Ishikawa (cell line): Measurements from ENCODE around the gene CATSPERB.

Source experiments
- CEBPB ChIP-seq: IDR thresholded peaks from 2 replicates; pipeline ENCODE4 v1.6.1; 2012
- CREB1 ChIP-seq: IDR thresholded peaks from 2 replicates; pipeline ENCODE4 v1.6.1; 2012; ENCODE audit warnings: low read depth
- EGR1 ChIP-seq: IDR thresholded peaks from 2 replicates; pipeline ENCODE4 v1.6.1; 2012
- EP300 ChIP-seq: IDR thresholded peaks from 2 replicates; pipeline ENCODE4 v1.6.1; 2012; ENCODE audit warnings: borderline replicate concordance
- FOXM1 ChIP-seq: IDR thresholded peaks from 2 replicates; pipeline ENCODE4 v1.6.1; 2012; ENCODE audit warnings: low read depth, borderline replicate concordance
- NFIC ChIP-seq: IDR thresholded peaks from 2 replicates; pipeline ENCODE4 v1.6.1; 2012
- RAD21 ChIP-seq: IDR thresholded peaks from 2 replicates; pipeline ENCODE4 v1.6.1; 2012; ENCODE audit warnings: low read depth
- TAF1 ChIP-seq: IDR thresholded peaks from 2 replicates; pipeline ENCODE4 v1.6.1; 2012; ENCODE audit warnings: low read depth, mild to moderate bottlenecking
- TCF12 ChIP-seq: IDR thresholded peaks from 2 replicates; pipeline ENCODE4 v1.6.1; 2012; ENCODE audit warnings: low read depth
- TEAD4 ChIP-seq: IDR thresholded peaks from 2 replicates; pipeline ENCODE4 v1.6.1; 2012
- YY1 ChIP-seq: IDR thresholded peaks from 2 replicates; pipeline ENCODE4 v1.6.1; 2012; ENCODE audit warnings: low read depth
- ZBTB7A ChIP-seq: IDR thresholded peaks from 2 replicates; pipeline ENCODE4 v1.6.1; 2012; ENCODE audit warnings: low read depth
- TF ChIP-seq, protein P1 (sequence below): IDR thresholded peaks from 2 replicates; pipeline ENCODE4 v1.6.1; 2012; ENCODE audit warnings: low read depth, mild to moderate bottlenecking
- TF ChIP-seq, protein P2 (sequence below): IDR thresholded peaks from 2 replicates; pipeline ENCODE4 v1.6.1; 2012
- TF ChIP-seq, protein P3 (sequence below): IDR thresholded peaks from 2 replicates; pipeline ENCODE4 v1.6.1; 2012

Gene CATSPERB

DNA sequence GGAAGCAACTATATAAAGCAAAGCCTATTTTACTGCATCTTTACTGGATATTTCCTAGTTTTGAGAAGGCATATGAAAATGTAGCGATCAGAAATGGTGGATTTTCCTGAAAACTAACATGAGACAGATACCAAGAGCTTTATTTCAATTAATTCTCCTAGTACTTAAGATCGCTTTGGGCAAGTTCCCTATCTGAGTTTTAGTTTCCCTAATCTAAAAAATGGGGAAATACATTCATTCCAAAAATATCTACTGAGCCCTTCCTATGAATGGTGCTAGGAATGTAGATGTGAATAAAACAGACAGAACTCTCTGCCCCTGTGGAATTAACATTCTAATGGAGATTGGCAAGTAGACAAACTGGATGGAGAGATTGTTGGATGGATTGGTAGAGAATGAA is 8.4 kb downstream of the CATSPERB start:
- no peak for TF ChIP-seq ZBTB7A

DNA sequence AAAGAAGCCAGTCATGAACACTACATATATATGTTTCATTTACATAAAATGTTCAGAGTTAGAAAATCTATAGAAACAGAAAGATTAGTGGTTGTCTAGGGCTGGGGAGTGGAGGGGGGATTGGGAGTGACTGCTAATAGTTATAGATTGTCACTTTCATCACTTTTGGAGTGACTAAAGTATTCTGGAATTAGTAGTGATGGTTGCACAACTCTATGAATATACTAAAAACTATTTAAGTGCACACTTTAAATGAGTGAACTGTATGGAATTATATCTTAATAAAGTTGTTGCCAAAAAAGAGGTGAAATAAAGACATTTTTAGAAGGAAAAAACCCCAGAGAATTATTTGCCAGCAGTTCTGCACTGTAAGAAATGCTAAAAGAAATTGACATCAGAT is 9.5 kb downstream of the CATSPERB start:
- TF ChIP-seq TCF12 (no peak), YY1 (no peak), NFIC (no peak), RAD21 (no peak), TEAD4 (no peak), CREB1 (no peak), TAF1 (no peak), EGR1 (no peak), FOXM1 (no peak), CEBPB (no peak), EP300 (no peak), ZBTB7A (no peak)
- TF ChIP-seq, protein P1, sequence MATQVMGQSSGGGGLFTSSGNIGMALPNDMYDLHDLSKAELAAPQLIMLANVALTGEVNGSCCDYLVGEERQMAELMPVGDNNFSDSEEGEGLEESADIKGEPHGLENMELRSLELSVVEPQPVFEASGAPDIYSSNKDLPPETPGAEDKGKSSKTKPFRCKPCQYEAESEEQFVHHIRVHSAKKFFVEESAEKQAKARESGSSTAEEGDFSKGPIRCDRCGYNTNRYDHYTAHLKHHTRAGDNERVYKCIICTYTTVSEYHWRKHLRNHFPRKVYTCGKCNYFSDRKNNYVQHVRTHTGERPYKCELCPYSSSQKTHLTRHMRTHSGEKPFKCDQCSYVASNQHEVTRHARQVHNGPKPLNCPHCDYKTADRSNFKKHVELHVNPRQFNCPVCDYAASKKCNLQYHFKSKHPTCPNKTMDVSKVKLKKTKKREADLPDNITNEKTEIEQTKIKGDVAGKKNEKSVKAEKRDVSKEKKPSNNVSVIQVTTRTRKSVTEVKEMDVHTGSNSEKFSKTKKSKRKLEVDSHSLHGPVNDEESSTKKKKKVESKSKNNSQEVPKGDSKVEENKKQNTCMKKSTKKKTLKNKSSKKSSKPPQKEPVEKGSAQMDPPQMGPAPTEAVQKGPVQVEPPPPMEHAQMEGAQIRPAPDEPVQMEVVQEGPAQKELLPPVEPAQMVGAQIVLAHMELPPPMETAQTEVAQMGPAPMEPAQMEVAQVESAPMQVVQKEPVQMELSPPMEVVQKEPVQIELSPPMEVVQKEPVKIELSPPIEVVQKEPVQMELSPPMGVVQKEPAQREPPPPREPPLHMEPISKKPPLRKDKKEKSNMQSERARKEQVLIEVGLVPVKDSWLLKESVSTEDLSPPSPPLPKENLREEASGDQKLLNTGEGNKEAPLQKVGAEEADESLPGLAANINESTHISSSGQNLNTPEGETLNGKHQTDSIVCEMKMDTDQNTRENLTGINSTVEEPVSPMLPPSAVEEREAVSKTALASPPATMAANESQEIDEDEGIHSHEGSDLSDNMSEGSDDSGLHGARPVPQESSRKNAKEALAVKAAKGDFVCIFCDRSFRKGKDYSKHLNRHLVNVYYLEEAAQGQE = no peak
- TF ChIP-seq, protein P2, sequence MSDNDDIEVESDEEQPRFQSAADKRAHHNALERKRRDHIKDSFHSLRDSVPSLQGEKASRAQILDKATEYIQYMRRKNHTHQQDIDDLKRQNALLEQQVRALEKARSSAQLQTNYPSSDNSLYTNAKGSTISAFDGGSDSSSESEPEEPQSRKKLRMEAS = no peak
- TF ChIP-seq, protein P3, sequence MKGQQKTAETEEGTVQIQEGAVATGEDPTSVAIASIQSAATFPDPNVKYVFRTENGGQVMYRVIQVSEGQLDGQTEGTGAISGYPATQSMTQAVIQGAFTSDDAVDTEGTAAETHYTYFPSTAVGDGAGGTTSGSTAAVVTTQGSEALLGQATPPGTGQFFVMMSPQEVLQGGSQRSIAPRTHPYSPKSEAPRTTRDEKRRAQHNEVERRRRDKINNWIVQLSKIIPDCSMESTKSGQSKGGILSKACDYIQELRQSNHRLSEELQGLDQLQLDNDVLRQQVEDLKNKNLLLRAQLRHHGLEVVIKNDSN = no peak

DNA sequence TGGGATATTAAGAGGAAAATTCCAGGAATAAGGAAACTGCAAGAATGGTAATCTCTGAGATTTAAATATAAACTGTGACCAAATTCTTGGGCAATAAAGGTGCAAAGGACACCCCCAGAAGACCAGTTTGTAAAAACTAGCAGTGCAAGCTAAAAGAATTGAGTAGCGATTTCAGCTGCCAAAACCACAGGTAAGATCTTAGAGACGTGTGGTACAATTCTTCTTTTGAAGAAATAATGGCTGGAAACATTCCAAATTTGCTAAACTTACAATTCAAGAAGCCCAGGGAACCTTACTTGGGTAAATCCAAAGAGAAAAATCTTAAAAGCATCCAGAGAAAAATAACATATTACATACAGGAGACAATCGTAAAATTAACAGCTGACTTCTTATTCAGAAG is 12.0 kb downstream of the CATSPERB start:
- TF ChIP-seq FOXM1 (no peak), YY1 (no peak), CEBPB (no peak), TCF12 (no peak), RAD21 (no peak), NFIC (no peak), CREB1 (no peak), TAF1 (no peak)
- TF ChIP-seq, protein P2 = no peak
- TF ChIP-seq, protein P3 = no peak

DNA sequence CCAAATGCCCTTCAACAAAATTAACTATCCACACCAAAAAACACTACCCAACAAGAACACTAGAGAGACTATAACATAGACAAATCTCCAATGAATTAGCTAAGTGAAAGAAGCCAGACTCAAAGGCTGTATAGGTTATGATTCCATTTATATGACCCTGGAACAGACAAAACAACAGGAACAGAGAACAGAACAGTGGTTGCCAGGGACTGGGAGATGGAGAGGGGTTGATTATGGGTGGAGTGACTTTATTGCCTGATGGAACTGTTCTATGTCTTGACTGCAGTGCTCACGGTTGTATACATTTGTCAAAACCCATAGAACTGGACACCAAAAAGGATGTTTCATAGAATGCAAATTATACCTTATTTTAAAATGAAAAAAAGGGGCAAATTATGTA is 14.9 kb downstream of the CATSPERB start:
- TF ChIP-seq CREB1 = no peak

DNA sequence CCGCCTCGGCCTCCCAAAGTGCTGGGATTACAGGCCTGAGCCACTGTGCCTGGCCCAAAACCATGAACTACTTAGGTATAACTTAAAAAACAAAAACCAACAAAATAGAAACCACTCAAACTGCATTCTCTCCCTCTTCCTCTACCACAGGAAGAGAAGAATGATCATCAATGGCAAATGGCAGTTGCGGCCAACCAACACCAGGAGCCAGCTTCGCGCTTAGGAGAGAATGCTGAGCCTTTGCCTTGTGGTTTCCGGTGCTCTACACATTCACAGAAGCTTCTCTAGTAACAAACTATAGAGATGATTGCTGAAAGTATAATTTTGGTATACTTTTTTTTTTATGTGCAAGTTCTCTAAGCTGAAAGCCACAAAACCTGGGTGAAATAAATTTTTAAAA is 17.1 kb downstream of the CATSPERB start:
- TF ChIP-seq NFIC (no peak), CREB1 (no peak), TCF12 (no peak), TEAD4 (no peak), ZBTB7A (no peak), CEBPB (no peak), TAF1 (no peak)
- TF ChIP-seq, protein P2 = no peak
- TF ChIP-seq, protein P3 = no peak

DNA sequence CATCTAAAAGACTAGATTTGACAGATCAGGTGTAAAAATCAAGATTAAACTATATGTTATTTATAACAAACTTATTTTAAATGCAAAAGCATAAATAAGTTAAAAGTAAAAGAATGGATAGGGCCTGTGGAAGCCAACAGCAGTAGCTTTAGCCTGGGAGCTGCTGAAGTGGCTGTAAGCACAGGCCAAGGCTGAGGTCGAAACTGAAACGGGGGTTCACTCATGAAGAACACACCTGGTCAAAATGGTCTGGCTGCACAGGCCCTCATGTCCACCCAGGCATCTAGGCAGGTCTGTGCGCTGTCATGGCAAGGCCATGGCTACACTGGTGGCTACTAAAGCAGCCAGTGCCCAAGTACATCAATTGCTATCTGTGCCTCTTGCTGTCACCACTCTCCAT is 23.1 kb downstream of the CATSPERB start:
- no peak for TF ChIP-seq CEBPB
- TF ChIP-seq YY1 = no peak
- TF ChIP-seq, protein P2 = no peak
- TF ChIP-seq TAF1 = no peak
- no peak for TF ChIP-seq CREB1
- TF ChIP-seq NFIC = no peak
- TF ChIP-seq, protein P1 = no peak
- no peak for TF ChIP-seq RAD21
- TF ChIP-seq ZBTB7A = no peak
- TF ChIP-seq EGR1 = no peak
